GM13977 (cell line): Measurements from ENCODE around the gene ZNF33B.

Source experiments
- DNase-seq: peaks from one replicate; pipeline ENCODE4 v3.0.0; 2012; ENCODE audit warnings: low spot score
- in situ Hi-C: fragments of 300-500 bp; cut with MboI; formaldehyde crosslinking; loops from one replicate; pipeline ENCODE4 v1.12.0; 2022; ENCODE audit warnings: low sequenced_read_pairs, low pct_unique_long_range_greater_than_20kb, mixed read lengths, inconsistent platforms; ENCODE audit not compliant: unreplicated experiment
- TF ChIP-seq, protein P1 (sequence below): IDR thresholded peaks from 2 replicates; pipeline ENCODE4 v1.5.1; 2012; ENCODE audit warnings: mild to moderate bottlenecking, control low read depth; ENCODE audit not compliant: insufficient read depth; ENCODE audit errors: extremely low read depth, missing control alignments

Gene ZNF33B

GRCh38 chr10:42638821-42639270, 476 bp upstream of the ZNF33B start:
- in situ Hi-C loops, result no loop called here
- TF ChIP-seq, protein P1, sequence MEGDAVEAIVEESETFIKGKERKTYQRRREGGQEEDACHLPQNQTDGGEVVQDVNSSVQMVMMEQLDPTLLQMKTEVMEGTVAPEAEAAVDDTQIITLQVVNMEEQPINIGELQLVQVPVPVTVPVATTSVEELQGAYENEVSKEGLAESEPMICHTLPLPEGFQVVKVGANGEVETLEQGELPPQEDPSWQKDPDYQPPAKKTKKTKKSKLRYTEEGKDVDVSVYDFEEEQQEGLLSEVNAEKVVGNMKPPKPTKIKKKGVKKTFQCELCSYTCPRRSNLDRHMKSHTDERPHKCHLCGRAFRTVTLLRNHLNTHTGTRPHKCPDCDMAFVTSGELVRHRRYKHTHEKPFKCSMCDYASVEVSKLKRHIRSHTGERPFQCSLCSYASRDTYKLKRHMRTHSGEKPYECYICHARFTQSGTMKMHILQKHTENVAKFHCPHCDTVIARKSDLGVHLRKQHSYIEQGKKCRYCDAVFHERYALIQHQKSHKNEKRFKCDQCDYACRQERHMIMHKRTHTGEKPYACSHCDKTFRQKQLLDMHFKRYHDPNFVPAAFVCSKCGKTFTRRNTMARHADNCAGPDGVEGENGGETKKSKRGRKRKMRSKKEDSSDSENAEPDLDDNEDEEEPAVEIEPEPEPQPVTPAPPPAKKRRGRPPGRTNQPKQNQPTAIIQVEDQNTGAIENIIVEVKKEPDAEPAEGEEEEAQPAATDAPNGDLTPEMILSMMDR, result no peak

DNA sequence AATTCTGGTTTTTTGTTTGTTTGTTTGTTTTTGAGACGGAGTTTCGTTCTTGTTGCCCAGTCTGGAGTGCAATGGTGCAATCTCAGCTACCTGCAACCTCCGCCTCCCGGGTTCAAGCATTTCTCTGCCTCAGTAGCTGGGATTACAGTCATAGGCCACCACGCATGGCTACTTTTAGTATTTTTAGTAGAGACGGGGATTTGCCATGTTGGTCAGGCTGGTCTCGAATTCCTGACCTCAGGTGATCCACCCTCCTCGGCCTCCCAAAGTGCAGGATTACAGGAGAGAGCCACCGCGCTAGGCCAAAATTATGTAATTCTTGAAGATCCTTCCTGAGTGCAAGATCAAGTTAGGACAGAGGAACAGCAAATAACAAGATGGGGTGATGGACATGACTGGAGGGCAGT, 719 bp downstream of the ZNF33B start:
- DNase-seq, result no peak

More at GRCh38 chr10:42638821-42639270, 476 bp upstream of the ZNF33B start:
- DNase-seq, result no peak

GRCh38 chr10:42637142-42637541, 1.2 kb downstream of the ZNF33B start:
- DNase-seq, result no peak
- TF ChIP-seq, protein P1, result no peak
- in situ Hi-C loops, result no loop called here

More for the DNA sequence above, 719 bp downstream of the ZNF33B start:
- TF ChIP-seq, protein P1, result no peak
- in situ Hi-C loops, result no loop called here

- TF ChIP-seq, protein P1, result no peak
- in situ Hi-C loops, result no loop called here
- no peak for DNase-seq
Observed at GRCh38 chr10:42635098-42635497, 3.3 kb downstream of the ZNF33B start.

GRCh38 chr10:42632564-42632963, 5.8 kb downstream of the ZNF33B start:
- in situ Hi-C loops, result no loop called here
- DNase-seq, result no peak
- TF ChIP-seq, protein P1, result no peak

DNA sequence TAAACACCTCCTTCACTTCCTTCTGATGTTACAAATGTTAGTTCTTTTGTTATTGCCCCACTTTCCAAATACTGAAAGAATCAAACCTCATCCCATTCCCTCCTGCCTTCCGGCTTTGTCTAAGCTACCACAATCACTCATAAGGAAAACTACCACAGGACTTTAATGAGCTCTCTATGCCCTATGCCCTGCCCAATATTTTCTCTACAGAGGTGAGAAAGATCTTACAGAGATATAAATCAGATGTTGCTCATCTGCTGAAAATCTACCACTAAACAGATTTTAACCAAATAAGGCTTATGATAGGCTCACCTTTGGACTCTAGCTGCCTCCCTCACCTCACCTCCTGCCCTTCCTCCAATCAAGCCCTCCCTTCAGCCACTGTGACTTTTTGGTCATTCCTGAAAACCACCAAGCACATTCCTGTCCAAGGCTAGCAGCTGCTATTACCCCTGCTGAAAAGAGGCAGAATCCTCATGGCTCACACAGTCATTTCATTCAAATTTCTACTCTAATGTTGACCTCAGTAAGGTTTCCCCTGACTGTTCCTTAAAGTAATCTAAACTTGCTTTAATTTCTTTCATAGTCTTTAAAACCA, 7.7 kb downstream of the ZNF33B start:
- TF ChIP-seq, protein P1, result no peak
- DNase-seq, result no peak
- in situ Hi-C loops, result no loop called here
